Prostate gland (tissue), 2 donors: ENCODE results near the gene ESAM. TPM values are rescaled to one million over a fixed set of nuclear protein-coding genes. Genes with fewer than 3 reads are reported as not detected.

Source experiments
- DNase-seq: peaks from one replicate; pipeline ENCODE4 v3.0.0-alpha.2; 2019; ENCODE audit warnings: low spot score
- H3K27ac ChIP-seq, 2 donors: fragments of 200-600 bp; sonication (generic); 2 replicates each; pipeline ENCODE4 v1.5.1; 2017 to 2019
- H3K27me3 ChIP-seq: fragments of 200-600 bp; sonication (generic); replicated peaks from 2 replicates; pipeline ENCODE4 v1.5.1; 2019; ENCODE audit not compliant: insufficient read depth
- H3K36me3 ChIP-seq, 2 donors: fragments of 200-600 bp; sonication (generic); 1 replicate in 1 of 2; 2 replicates in 1 of 2; pipeline versions ENCODE4 v1.5.1 to v1.8.1; 2017 to 2019
- H3K4me1 ChIP-seq: fragments of 200-600 bp; sonication (generic); replicated peaks from 2 replicates; pipeline ENCODE4 v1.5.1; 2019
- H3K4me3 ChIP-seq, 2 donors: fragments of 200-600 bp; sonication (generic); 2 replicates each; pipeline ENCODE4 v1.5.1; 2017 to 2019
- H3K9me3 ChIP-seq: fragments of 200-600 bp; sonication (generic); 2 replicates; pipeline ENCODE4 v1.5.1; 2017
- CTCF ChIP-seq, 4 experiments: fragments of 200-600 bp in 2 of 4; fragments of 450-650 bp in 2 of 4; sonication (generic) in 2 of 4; IDR thresholded peaks; 1 replicate in 3 of 4; 2 replicates in 1 of 4; pipeline ENCODE4 v1.5.1; 2016 to 2019; ENCODE audit warnings: antibody characterized with exemption in 4 of 4, mild to moderate bottlenecking in 2 of 4, moderate library complexity in 2 of 4
- POLR2A ChIP-seq: fragments of 450-650 bp; IDR thresholded peaks from one replicate; pipeline ENCODE4 v1.6.1; 2016; ENCODE audit warnings: antibody characterized with exemption, mild to moderate bottlenecking
- POLR2AphosphoS5 ChIP-seq: sonication (generic); formaldehyde crosslinking; IDR thresholded peaks from one replicate; pipeline ENCODE4 v1.6.1; 2017; ENCODE audit warnings: antibody characterized with exemption
- WGBS: methylation state at CpG from one replicate; pipeline ENCODE4 v1.1.5; 2018; 5-methylcytosine and 5-hydroxymethylcytosine counted together
- intact Hi-C: fragments of 100-400 bp; cut with DNase I; formaldehyde crosslinking; loops from one replicate; pipeline ENCODE4 v1.14.2; 2022
- total RNA-seq, 2 donors: library from RNA; depleted of rRNA; stranded (reverse); fragments of >200 nt; gene quantifications; one replicate each; pipeline ENCODE4 v1.1.0, GENCODE V29; 2016

The ESAM gene
- total RNA-seq, 2 donors from 2014 or later = 12.1 to 18.6 TPM

DNA sequence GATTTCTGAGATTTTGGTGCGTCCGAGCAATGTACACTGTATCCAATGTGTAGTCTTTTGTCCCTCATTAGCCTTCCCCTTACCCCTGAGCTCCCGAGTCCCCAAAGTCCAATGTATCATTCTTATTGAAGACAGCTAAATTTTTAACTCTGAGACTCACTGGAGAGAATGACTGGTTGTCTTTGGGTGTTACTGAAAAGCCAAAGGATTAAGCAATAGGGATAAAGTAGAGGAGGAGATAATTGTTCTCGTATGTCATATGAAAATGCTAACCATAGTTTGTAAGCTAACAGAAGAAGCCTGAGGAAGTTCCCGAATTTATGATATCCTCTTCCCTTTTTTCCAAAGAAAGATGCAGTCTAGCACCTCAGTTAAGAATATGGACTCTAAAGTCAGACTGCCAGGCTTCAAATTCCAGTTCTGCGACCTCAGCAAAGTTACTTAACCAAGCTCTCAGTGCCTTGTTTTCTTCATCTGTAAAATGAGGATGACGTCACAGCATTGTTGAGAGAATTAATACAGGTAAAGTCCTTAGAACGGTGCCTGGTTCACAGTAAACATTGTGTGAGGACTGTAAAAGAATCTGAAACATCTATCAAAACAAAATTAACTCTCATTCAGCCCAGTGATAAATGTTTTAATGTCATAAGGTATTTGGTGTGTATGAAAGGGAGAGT lies 39.7 kb upstream of the ESAM start:
- Histone ChIP-seq H3K36me3 (no peaks in the 10 kb centered on the region), H3K4me3 (no peak overlapping the region), H3K9me3 (no peaks in the 10 kb centered on the region), H3K27me3 (no peaks in the 10 kb centered on the region), H3K27ac (no peak overlapping the region), H3K4me1 (no peaks in the 10 kb centered on the region)
- intact Hi-C loops = no loop called here
- no peak for DNase-seq
- TF ChIP-seq POLR2A (no peak), POLR2AphosphoS5 (no peak), CTCF (IDR thresholded peaks at IDR 0.05) (no peak)
- 81% methylated on average over 8 of the region's 8 CpGs for WGBS

DNA sequence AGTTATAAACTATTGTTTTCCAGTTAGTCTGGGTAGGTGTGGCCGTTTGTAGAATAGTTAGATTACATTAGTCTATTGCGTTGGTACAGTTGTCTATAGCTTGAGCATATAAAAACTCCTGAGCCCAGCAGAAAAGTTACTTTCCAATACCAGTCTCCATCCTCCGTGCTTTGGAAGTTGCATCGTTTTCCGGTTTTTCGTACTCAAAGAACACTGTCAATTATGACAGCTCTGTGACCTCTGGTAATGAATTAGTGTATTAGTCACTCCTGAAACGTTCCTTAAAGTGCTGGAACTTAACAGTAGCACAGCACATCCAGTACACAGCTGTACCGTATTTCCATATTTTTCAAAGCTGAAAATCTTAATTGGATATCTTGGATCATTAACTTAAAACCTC lies 38.9 kb upstream of the ESAM start:
- 5% methylated on average over 8 of the region's 8 CpGs for WGBS
- H3K4me1 ChIP-seq = no peaks in the 10 kb centered on the region

DNA sequence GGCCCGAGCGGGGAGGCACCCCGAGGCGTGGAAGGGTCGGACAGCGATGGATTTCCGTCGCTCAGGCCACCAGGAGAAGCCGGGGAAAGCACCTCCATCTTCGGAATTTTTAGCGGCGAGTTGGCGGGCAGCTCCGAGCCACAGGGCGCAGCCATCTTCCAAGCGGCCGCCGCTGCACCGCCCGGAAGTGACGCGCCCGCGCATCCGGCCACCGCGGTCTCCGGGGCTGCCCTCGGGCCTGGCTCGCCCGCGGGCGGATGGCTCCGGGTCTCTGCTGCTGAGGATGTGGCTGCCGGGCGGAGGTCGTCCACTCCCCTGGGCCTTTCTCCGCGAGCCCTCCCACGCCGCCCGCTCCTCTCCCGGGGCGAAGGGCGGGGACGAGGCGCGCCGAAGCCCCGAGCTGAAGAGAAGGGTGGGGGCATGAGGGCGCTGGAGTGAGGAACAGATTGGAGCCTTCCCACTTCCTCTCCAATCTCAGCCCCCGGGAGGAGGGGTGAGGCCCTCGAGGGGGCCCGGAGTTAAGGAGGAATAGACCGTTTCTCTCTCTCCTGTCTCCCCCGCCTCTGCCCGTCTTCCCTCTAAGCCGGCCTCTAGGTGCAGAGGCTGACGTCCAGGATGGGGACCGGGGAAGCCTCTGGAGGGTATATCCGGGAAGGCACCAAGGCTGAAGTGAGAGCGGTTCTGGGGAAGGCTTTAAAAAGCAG lies 38.3 kb upstream of the ESAM start, which contains the start of gene MSANTD2:
MSANTD2 (minus strand) TSS at position 181 of the 704 bp plus-strand sequence; CDS start at position 155, 26 bp downstream.
- no peak for TF ChIP-seq POLR2A
- peak; percentile 48 for TF ChIP-seq POLR2AphosphoS5
- DNase-seq = peak; percentile 72
- Histone ChIP-seq H3K27me3 (no peaks in the 10 kb centered on the region), H3K4me1 (no peaks in the 10 kb centered on the region), H3K36me3 (no peaks in the 10 kb centered on the region), H3K4me3 (peak within 1 kb of the TSS; percentile 88 to 97), H3K27ac (peak within 1 kb of the TSS; percentile 98), H3K9me3 (no peaks in the 10 kb centered on the region)
- WGBS = 0% methylated on average over 15 of the region's 62 CpGs
- intact Hi-C loops = no loop called here

More for the DNA sequence above, 38.9 kb upstream of the ESAM start:
- Histone ChIP-seq H3K36me3 (no peaks in the 10 kb centered on the region), H3K27ac (peak overlapping the region; percentile 98), H3K4me3 (peak overlapping the region; percentile 88 to 97), H3K9me3 (no peaks in the 10 kb centered on the region), H3K27me3 (no peaks in the 10 kb centered on the region)
- DNase-seq = no peak
- intact Hi-C loops = no loop called here
- TF ChIP-seq CTCF (IDR thresholded peaks at IDR 0.05) = no peak
- TF ChIP-seq POLR2AphosphoS5 = no peak
- no peak for TF ChIP-seq POLR2A

GRCh38 chr11:124799348-124800225 lies 37.5 kb upstream of the ESAM start:
- TF ChIP-seq POLR2A (no peak), POLR2AphosphoS5 (no peak), CTCF (IDR thresholded peaks at IDR 0.05) (no peak)
- H3K27me3 ChIP-seq = no peaks in the 10 kb centered on the region
- no peaks in the 10 kb centered on the region for H3K4me1 ChIP-seq
- peak; percentile 9 for DNase-seq
- peak overlapping the region; percentile 88 to 97 for H3K4me3 ChIP-seq
- H3K27ac ChIP-seq = peak overlapping the region; percentile 98
- intact Hi-C loops = no loop called here
- H3K36me3 ChIP-seq = no peaks in the 10 kb centered on the region
- H3K9me3 ChIP-seq = no peaks in the 10 kb centered on the region
- under 1% methylated on average over 49 of the region's 83 CpGs for WGBS

GRCh38 chr11:124798991-124799347 lies 36.9 kb upstream of the ESAM start:
- intact Hi-C loops = no loop called here
- Histone ChIP-seq H3K36me3 (no peaks in the 10 kb centered on the region), H3K27ac (peak overlapping the region; percentile 98), H3K4me1 (no peaks in the 10 kb centered on the region), H3K27me3 (no peaks in the 10 kb centered on the region), H3K4me3 (peak overlapping the region; percentile 88 to 97), H3K9me3 (no peaks in the 10 kb centered on the region)
- TF ChIP-seq POLR2A (no peak), CTCF (IDR thresholded peaks at IDR 0.05) (no peak), POLR2AphosphoS5 (no peak)
- DNase-seq = no peak
- WGBS = 4% methylated on average over 8 of the region's 8 CpGs
